Vagina (tissue), 2 donors: ENCODE measurements around the gene HMCN1.

Experiments
- POLR2A ChIP-seq, 2 donors: fragments of 450-650 bp; IDR thresholded peaks; one replicate each; pipeline ENCODE4 v1.6.1; 2017; ENCODE audit warnings: antibody characterized with exemption in 2 of 2, mild to moderate bottlenecking in 2 of 2, moderate library complexity in 2 of 2
- POLR2AphosphoS5 ChIP-seq, 2 donors: sonication (generic); formaldehyde crosslinking; IDR thresholded peaks; one replicate each; pipeline ENCODE4 v1.9.0; 2017; ENCODE audit warnings: antibody characterized with exemption in 2 of 2, mild to moderate bottlenecking in 2 of 2, low read depth in 1 of 2; ENCODE audit not compliant: insufficient read depth in 1 of 2
- TF ChIP-seq, protein P1 (sequence below), 3 experiments: fragments of 450-650 bp in 2 of 3; fragments of 200-600 bp in 1 of 3; sonication (generic) in 1 of 3; IDR thresholded peaks; one replicate each; pipeline ENCODE4 v1.5.1; 2017 to 2019; ENCODE audit warnings: antibody characterized with exemption in 3 of 3, mild to moderate bottlenecking in 2 of 3, moderate library complexity in 2 of 3

DNA sequence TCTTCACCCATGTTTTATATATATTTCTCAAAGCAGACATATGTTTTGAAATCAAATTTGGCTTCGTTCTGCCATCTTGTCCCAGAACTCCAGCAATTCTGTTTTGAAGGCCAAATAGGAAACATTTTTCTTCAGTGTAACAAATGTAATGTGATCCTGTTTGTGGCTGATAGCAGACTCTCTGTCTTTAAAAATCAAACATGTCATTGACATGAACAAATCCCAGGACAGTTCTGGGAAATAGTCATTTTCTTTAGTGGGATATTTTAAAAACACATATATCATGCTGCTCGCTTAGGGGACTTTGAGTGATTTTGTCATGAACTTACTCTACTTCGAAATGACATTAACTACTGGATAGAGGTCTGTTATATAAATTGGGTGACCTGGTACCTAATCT is 51.4 kb downstream of the HMCN1 start:
- TF ChIP-seq POLR2AphosphoS5 (IDR thresholded peaks at IDR 0.05; ENCODE audit: insufficient read depth in 1 of 2, low read depth in 1 of 2) (no peak), POLR2A (IDR thresholded peaks at IDR 0.05) (no peak)
- TF ChIP-seq, protein P1, sequence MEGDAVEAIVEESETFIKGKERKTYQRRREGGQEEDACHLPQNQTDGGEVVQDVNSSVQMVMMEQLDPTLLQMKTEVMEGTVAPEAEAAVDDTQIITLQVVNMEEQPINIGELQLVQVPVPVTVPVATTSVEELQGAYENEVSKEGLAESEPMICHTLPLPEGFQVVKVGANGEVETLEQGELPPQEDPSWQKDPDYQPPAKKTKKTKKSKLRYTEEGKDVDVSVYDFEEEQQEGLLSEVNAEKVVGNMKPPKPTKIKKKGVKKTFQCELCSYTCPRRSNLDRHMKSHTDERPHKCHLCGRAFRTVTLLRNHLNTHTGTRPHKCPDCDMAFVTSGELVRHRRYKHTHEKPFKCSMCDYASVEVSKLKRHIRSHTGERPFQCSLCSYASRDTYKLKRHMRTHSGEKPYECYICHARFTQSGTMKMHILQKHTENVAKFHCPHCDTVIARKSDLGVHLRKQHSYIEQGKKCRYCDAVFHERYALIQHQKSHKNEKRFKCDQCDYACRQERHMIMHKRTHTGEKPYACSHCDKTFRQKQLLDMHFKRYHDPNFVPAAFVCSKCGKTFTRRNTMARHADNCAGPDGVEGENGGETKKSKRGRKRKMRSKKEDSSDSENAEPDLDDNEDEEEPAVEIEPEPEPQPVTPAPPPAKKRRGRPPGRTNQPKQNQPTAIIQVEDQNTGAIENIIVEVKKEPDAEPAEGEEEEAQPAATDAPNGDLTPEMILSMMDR (IDR thresholded peaks at IDR 0.05) = no peak
